HT1080 (cell line): ENCODE data around the gene PTPRD. TPM values are rescaled to one million over a fixed set of nuclear protein-coding genes. Genes with fewer than 3 reads are reported as not detected.

Experiments
- DNase-seq: peaks from one replicate; pipeline ENCODE4 v3.0.0-alpha.2; 2015; ENCODE audit warnings: low read depth
- total RNA-seq: library from RNA; depleted of rRNA; stranded (reverse); fragments of >200 nt; shearing (Covaris generic); gene quantifications from 2 replicates; pipeline ENCODE4 v1.2.3, GENCODE V29; 2014

Gene PTPRD
- total RNA-seq, 1 experiment from 2014 or later: 9.6 TPM

DNA sequence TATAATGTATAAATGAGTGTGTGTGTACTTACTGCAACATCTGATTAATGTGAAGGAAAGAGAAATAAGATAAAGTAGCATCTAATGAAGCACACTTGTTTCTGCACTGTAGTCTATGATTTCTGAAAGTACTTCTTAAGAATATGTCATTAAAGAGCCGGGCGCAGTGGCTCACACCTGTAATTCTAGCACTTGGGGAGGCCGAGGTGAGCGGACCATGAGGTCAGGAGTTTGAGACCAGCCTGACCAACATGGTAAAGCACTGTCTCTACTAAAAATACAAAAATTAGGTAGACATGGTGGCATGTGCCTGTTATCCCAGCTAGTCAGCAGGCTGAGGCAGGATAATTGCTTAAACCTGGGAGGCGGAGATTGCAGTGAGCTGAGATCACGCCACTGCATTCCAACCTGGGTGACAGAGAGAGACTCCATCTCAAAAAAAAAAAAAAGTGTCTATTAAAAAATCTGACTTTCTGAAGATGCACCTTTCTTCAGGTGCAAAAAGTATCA lies 556.9 kb downstream of the PTPRD start:
- no peak for DNase-seq

DNA sequence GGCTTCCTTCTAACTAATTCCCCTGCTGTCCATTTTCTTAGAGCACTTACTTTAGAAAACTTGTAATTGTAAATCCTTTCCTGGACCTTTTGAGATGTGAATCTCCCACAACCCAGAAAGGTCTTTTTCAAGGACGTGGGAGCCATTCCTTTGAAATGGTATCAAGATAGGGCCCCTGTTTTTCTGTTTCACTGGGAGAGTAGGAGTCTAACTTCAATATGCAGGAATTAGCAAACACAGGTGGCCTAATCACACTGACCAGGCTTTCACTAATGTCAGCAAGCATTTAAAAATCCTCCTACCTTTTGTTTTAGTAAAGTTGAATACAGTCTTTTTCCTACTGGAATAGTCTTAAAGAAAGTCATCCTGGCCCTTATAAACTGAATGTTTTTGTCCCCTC lies 558.3 kb downstream of the PTPRD start:
- no peak for DNase-seq

DNA sequence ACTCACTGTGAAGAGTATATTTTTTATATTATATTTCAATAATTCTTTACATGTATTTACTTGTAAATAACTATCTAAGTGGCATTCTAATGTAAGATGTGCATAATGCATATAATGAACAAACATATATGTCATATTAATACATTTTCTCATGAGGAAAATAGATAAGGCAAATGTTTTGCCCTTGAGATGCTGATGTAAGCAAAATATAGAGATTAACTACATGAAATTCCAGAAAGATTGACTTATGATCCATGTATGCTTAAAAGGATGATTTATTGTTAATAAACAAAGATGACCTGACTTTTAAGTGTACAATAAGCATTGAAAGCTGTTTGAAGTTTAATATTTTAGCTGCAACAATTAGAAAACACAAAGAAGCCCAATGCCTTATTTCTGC lies 559.9 kb downstream of the PTPRD start:
- DNase-seq: no peak

DNA sequence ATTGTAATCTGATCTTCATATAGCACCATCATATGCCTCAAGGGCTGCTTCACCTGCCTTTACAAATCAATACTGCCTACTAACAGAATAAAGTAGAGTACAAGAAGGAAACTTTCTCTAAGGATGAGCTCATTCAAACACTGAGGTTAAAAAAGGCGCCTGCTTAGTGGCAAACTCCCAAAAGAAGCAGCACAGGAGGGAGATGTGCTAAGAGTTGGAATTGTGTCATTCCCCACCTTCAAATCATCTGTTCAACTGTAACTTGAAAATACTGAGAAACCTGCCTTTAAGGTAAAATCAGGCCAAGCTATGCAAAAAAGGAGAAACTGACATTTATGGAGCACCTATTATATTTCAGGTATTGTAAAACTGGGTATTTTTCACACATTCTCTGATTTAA lies 560.6 kb downstream of the PTPRD start:
- DNase-seq: no peak

DNA sequence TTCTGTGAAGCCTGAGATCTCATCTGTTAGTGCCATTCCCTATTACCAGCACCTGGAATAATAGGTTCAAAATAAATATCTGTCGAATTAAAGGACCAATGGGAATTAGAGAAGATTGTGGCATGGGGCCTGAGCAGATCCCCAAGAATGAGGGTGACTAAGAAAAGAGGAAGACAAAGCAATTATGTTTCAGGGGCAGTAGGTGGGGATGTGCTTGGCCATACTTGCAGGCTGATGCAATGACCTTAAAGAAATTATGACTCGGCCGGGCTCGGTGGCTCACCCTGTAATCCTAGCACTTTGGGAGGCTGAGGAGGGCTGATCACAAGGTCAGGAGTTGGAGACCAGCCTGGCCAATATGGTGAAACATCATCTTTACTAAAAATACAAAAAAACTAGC lies 562.8 kb downstream of the PTPRD start:
- DNase-seq: peak; percentile 69

DNA sequence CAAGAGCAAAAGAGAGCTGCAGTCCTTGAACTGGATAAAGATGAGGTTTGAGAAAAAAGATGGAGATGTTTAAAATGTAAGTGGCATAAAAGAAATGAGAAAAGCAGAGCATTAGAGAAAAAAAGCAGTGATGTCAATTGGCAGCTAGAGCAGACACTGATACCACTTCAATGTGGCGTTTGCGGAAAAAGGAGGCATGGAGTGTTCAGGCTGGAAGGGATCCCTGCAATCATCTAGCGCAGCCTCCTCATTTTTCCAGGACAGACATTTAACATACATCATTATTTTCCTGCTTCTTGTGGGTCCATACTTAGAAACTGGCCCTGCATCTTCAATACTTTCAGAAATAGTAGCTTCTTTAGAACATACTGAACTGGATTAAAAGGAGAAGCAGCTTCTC lies 563.8 kb downstream of the PTPRD start:
- no peak for DNase-seq

DNA sequence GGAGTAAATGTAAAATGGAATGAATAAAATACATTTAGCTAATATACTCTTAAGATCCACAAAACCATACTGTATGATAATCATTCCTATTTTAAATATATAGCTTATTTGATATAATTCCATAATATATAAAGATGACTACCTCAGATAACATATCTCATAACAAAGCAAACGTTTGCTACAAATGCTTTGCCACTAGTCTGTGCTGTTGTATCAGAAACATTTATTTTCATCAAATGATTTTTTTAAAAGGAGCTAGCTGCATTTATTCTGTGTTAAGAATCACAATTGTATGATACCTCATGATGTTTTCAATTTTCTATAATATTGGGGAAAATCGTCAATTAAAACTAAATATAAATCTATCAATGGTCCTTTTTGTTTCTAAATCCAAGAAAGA lies 567.2 kb downstream of the PTPRD start:
- DNase-seq: no peak

DNA sequence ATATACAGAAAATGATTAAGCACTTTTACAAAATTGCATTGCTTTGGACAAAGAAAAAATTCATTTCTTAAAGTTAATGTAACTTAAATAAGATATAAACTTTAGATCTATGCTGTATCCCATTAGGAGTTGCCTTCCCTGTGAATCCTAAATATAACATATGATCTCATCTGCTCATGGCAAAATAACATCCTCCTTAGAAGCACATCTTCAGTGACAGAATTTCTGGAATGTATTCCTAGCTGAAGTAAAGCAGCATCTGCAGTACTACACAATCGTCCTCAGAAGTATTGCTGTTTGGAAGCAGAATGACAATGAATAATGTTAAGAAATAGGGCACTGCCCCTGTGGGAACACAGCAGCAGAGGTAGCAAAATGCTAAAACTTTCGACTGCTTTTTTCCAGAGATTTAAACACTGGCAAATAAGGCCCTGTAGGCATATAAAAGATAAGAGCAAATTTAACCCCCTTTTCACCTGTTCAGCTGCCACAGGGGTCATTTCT lies 571.0 kb downstream of the PTPRD start:
- DNase-seq: no peak

DNA sequence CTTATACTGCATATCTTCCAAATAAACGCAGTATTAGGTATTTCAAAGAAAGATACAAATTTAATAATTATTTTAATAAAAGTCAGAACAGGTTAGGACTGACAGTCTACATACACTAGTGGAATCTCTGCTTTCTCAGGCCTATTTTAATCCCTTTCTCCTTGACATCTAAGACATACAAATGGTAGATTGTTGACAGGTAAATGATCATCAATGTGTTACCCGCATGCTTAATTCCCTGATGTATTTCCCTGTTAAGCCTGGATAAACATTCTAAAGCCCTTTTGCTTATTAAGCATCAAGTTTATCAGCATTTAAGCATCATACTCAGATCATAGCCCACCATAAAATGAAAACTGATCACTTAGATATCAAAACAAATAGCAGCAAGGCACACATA lies 576.7 kb downstream of the PTPRD start:
- DNase-seq: no peak

DNA sequence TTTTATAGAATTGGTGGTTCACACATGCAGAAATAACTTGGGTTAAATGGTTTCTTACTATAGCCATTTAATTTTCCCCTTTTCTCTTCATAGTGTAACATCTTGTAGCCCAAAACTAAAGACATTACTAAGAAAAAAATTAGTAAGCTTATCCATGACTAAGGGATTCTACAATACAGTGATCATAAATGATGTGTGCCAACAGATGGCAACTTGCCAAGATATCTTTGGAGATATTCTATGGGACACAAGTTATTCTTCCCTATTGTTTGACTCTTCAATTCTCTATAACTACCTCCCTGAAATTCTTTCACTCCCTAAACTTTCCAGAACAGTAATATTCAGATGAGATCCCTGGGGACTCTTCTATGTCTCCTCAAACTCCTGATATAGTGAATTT lies 580.6 kb downstream of the PTPRD start:
- DNase-seq: no peak

DNA sequence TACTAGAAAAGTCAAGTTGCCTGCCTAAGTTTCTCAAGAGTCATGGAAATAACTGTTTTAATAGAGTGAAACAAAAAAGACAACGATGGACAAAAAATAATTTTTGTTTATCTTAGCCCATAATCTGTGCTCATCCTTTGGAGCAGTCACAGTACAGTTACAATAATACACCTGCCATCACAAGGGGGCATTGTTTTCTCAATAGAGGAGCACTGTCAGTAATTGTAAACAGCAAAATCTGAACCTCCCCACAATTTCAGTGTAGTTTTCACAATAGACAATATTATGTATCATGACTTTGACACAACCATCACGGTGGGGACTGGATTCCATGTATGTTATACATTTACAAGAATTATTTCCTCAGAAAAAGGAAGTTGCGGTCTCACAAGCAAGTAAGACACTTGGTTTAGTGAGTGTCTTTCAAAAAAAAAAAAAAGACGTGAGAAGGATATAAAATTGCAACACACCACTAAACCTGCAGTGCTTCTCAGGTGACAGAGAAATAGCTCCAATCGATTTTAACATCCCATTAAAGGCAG lies 586.3 kb downstream of the PTPRD start:
- DNase-seq: no peak

DNA sequence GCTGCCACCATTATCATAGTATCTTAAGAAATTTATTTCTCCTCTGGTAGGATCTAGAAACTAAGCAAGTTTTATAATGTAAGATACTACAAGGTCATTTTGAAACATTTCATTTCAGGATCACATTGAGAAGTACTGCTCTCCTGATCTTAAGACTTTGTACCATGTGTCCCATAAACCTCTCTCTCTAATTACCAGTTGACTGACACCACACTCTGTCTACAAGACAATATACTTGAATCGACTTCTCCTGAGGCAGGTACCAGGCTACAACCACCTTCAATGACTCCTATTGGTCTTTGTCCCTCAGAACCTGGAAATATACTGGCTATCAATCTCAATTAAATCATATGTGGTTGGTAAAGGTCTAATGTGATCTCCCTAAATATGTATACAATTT lies 597.0 kb downstream of the PTPRD start:
- DNase-seq: no peak

DNA sequence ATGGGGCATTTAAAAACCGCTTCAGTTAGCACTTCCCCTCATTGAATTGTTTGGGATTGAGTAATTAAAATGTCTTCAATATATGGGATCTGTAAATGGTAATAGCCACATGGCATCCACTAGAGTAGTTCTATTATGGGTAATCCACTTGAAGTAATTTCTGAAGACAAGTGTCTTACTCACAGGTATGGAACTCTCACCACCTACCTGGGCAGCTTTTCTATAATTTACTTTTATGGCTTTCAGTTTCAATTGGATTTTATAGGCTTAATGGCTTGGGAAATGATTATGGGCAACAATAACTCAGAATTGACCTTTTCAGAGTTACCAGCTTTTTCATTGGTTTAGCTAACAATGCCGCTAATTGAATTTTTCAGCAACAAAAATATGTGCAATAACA lies 597.9 kb downstream of the PTPRD start:
- no peak for DNase-seq

DNA sequence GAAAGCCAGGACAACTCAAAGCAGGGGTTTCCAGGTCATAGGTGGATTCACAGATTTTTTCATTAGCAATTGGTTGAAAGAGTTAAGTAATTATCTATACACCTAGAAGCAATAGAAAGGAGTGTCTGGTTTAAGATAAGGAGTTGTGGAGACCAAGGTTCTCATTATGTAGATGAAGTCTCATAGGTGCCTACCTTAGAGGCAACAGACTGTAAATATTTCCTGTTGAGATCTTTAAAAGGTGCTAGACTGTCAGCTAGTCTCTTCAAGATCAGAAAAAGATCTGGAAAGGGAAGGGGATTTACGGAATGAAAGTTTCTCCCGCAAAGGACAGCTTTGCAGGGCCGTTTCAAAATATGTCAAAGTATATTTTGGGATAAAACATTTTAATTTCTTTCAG lies 603.4 kb downstream of the PTPRD start:
- no peak for DNase-seq

DNA sequence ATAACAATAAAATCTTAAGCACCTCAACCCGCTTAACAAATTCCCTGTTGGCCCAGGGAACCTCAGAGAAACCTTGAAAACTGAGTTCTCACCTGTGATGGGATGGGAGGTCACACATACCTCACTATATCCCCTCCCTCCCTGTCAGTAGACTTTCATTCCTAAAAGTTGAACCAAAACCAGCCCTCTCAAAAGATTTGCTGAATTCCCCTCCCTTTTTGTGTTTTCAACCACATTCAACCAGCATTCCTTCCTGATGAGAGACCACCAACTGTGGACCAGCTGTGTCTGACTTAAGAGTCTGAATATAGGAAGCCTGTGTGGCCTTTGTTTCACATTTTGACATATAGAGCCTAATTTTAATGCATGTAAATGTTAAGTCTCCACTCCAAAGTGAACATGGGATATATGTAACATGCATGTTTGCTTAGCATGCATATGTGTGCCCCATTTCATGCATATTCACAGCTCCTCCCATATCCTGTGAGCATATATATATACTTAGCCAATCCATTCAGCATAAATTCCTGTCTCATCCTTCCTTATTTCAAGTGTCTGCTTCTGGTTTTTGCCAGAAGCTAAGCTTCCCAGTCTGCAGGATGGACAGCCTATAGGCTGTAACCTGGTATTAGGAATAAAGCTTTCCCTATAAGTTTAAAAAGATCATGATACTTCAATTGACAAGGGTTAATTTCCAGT lies 604.6 kb downstream of the PTPRD start:
- DNase-seq: no peak

DNA sequence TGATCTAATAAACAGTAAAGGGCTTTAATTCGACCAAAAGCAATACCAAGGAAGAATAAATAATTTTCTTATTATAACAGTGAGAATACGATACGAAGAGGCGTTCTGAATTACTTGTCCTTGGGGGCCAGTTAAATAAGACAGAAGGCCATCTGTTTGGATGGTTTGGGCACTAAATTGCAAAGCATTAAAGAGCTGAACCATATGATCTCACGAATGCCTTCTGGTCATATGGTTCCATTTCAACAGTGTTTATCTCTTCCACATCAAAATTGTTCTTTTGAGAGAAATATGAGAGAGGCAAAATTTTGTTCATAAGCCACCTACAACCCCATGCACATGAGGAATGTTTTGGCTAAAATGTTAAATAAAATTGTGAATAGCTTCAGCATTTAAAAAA lies 605.4 kb downstream of the PTPRD start:
- DNase-seq: no peak

DNA sequence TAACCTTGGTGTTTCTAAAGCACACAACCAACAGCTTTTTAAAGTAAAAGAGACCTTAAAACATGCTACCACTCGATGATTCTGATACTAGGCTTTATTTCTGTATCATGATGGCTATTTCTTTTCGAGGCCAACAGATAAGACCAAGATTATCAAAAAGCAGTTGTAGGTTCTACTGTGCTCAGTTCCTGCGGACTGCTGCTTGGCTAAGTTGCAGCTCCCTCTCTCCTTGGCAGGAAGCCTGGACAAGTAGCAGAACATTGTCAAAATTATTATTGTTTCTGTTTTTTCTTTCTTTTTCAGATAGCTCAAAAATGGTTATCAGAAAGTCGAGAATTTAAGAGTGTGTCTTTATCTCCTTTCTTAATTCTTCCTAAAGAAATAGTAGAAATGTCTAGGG lies 607.6 kb downstream of the PTPRD start:
- DNase-seq: no peak

DNA sequence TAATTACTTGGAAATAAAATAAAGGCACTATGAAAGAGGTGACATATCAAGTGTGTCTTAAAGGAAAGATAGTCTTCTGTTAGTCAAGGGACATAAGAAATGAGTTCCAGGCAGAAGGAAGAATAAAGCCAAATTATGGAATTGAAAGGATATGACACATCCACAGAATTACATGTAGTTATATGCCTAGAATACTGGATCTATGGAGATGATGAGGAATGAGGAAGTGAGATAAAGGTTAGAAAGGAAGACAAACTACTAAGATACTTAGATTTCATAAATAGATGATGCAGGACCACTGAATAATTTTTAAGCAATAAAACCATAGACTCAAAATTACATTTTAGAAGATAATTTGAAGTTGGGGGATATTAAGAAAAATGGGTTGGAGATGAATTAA lies 609.8 kb downstream of the PTPRD start:
- DNase-seq: peak; percentile 30

DNA sequence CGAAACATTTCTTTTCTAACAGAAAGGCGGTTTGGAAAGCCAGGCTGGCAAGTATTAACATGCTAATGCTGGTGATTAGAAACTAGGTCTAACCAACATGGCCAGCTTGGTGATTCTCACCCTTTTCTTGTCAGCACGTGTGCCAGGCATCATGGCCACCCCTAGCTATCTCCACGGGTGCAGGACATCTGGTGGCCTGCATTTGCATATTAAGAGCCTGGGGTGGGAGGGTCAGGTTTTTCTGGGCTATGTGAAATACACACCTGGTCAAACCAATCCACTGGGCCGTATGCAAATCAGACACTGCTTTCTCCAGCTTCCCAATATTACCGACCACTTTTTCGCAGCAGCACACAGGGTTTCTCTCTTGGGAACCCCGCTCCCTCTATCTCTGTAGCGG lies 612.1 kb downstream of the PTPRD start:
- no peak for DNase-seq

DNA sequence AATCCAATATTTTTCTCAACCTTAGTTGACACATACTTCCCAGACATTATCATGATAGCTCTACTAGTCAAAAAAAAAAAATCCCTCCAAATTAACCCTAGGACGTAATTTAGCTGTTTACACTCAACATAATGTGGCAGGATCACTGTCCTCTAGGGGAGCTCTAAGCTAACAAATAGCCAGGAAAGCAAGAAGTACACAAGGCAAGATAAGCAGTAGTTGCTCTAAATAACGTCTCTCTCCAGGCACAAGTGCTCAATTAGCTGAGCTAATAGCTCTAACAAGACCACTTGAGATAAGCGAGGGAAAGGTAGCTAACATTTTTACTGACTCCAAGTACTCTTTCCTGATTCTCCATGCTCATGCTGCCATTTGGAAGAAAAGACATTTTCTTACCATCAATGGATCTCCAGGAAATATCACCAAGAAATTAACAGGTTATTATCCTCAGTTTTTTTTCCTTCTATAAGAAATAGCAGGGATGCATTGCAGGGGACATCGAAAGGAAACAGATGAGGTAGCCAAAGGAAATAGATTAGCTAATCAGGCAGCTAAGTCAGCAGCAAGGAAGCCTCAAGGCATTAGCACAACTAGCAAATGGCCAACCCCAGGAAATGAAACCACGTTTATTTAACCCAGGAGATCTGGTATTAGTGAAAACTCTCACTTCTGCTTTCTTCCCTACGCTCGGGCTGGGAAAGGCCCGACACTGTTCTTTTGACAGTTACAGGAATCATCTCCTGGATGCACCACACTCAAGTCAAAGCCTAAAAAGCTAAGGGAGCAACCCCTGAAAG lies 614.1 kb downstream of the PTPRD start:
- DNase-seq: peak; percentile 10

DNA sequence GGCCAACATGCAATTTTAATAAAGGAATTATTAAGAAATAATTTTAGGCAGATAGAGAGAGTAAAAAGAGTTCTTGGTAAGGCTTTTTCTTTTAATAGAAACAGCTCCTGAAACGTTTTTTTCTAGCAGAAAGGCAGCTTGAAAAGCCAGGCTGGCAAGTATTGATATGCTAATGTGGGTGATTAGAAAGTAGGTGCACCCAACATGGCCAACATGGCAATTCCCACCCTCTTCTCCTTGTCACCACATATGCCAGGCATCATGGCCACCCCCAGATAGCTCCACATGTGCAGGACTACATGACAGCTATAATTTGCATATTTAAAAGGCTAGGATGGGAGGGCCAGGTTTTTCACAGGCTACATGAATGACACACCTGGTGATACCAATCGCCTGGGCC lies 615.2 kb downstream of the PTPRD start:
- no peak for DNase-seq

DNA sequence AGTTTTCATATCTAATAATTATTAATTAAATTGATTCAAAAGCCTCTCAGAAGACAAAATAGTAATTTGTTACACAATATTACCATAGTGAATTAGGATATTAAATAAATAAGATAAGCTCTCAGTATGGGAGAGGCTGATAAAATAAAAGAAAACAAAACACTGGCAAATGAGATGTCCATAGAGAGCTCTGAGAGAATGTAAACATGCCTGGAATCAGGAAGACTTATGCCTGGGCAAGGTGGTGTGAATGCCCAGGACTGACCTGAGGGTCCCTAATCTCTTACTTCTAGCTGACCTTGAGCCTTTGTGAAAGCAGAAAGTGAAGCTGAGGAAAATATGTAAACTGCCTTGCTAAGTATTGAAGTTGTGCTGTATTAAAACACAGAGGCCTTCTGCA lies 616.5 kb downstream of the PTPRD start:
- DNase-seq: no peak
